Measurements from ENCODE around the gene DTWD2. TPM values are rescaled to one million over a fixed set of nuclear protein-coding genes. Genes with fewer than 3 reads are reported as not detected.
"Not testable (repeated sequence)": the region's sequence is repeated elsewhere in the genome, so short reads cannot be mapped to it uniquely, and the experiment has no call there.

Gene DTWD2
- total RNA-seq, 1 experiment from 2014 or later: 5.8 TPM

DNA sequence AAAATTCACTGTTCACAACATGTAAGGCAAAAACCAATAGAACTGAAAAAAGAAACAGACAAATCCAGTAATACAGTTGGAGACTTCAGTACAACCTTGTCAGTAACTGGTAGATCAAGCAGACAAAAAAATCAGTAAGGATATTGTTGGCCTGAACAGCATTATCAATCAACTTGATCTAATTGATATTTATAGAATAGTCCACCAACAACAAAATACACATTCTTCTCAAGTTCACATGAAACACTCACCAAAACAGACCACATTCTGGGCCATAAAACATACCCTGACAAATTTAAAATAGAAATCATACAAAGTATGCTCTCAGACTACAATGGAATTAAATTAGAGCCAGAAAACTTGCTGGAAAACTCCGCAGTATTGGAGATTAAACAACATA is 56.8 kb downstream of the DTWD2 start:
- H3K27me3 ChIP-seq (ENCODE audit: low read length): no peaks in the 10 kb centered on the region
- DNase-seq: no peak

DNA sequence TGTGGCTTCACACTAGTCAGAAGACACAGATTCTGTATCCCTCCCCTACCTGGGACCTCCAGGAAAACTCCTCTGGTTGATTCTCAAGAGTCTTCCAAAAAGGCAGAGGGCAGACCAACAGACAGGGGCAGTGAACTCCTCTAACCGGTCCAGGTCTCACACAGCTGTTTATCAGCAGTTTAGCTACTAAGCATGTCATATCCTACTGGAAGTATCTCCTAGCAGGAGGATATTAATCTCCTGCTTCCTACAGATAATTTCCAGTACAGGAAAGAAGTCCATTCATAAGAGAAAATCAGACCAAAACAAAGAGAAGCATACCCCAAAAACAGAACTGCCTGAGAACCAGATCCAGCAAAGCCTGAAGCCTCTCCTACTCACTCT is 64.3 kb downstream of the DTWD2 start:
- Histone ChIP-seq H2AFZ (ENCODE audit: low read length) (no peak overlapping the region), H3K9me3 (ENCODE audit: low read length) (no peaks in the 10 kb centered on the region), H3K9ac (ENCODE audit: low read length) (no peak overlapping the region), H4K20me1 (ENCODE audit: insufficient read depth, low read depth, low read length) (no peaks in the 10 kb centered on the region), H3K79me2 (ENCODE audit: low read length) (no peaks in the 10 kb centered on the region), H3K4me2 (ENCODE audit: low read depth, low read length, poor library complexity, severe bottlenecking) (no peak overlapping the region), H3K36me3 (ENCODE audit: insufficient read depth, low read length) (no peaks in the 10 kb centered on the region), H3K27ac (ENCODE audit: low read length) (no peak overlapping the region), H3K9me2 (replicated peaks; ENCODE audit: insufficient read depth, low read length) (no peaks in the 10 kb centered on the region), H3K4me3 (ENCODE audit: low read length) (no peak overlapping the region), H3K4me1 (ENCODE audit: low read length) (no peaks in the 10 kb centered on the region), H3K27me3 (ENCODE audit: low read length) (no peaks in the 10 kb centered on the region)
- DNase-seq: no peak

More for the DNA sequence above, 56.8 kb downstream of the DTWD2 start:
- Histone ChIP-seq H3K4me3 (ENCODE audit: low read length) (no peak overlapping the region), H3K27ac (ENCODE audit: low read length) (no peak overlapping the region), H3K9me3 (ENCODE audit: low read length) (no peaks in the 10 kb centered on the region), H3K4me2 (ENCODE audit: low read depth, low read length, poor library complexity, severe bottlenecking) (no peak overlapping the region), H4K20me1 (ENCODE audit: insufficient read depth, low read depth, low read length) (no peaks in the 10 kb centered on the region), H3K79me2 (ENCODE audit: low read length) (no peaks in the 10 kb centered on the region), H3K9ac (ENCODE audit: low read length) (no peak overlapping the region), H3K9me2 (replicated peaks; ENCODE audit: insufficient read depth, low read length) (no peaks in the 10 kb centered on the region), H3K4me1 (ENCODE audit: low read length) (no peaks in the 10 kb centered on the region), H2AFZ (ENCODE audit: low read length) (no peak overlapping the region), H3K36me3 (ENCODE audit: insufficient read depth, low read length) (no peaks in the 10 kb centered on the region)

DNA sequence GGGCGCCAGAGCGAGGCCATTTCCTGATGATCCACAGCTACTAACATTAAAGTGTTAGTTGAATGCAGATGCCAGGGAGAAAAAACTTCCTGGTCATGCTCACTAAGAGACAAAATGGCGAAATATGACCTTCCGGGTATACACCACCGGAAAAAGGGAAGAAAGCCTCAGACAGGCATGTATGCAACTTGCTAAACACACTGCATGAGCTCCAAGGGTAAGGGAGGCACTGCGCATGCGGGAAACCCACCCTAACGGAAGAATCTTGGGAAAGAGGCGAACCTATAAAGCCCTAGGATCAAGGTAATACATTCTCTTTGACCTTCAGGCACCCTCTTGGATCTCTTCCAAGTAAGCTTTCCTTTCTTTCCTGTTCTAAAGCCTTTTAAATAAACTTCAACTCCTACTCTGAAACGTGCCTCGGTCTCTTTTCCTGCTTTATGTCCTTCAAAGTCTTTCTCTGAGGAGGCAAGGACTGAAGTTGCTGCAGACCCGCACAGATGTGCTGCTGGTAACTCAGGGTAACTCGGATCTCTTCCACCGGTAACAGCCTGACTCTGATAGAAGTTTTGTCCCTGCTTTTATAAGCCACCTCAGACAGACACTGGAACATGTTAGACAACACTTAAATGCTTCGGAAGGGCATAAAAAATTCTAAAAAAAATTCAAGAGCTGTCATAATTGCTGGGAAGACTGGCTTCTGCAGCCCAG is 64.9 kb downstream of the DTWD2 start:
- Histone ChIP-seq H3K4me2 (ENCODE audit: low read depth, low read length, poor library complexity, severe bottlenecking) (no peak overlapping the region), H3K9ac (ENCODE audit: low read length) (no peak overlapping the region), H3K27ac (ENCODE audit: low read length) (no peak overlapping the region), H3K27me3 (ENCODE audit: low read length) (no peaks in the 10 kb centered on the region), H3K4me1 (ENCODE audit: low read length) (no peaks in the 10 kb centered on the region), H2AFZ (ENCODE audit: low read length) (no peak overlapping the region), H3K9me2 (replicated peaks; ENCODE audit: insufficient read depth, low read length) (no peaks in the 10 kb centered on the region), H3K9me3 (ENCODE audit: low read length) (no peaks in the 10 kb centered on the region), H3K4me3 (ENCODE audit: low read length) (no peak overlapping the region), H4K20me1 (ENCODE audit: insufficient read depth, low read depth, low read length) (no peaks in the 10 kb centered on the region), H3K36me3 (ENCODE audit: insufficient read depth, low read length) (no peaks in the 10 kb centered on the region), H3K79me2 (ENCODE audit: low read length) (no peaks in the 10 kb centered on the region)
- DNase-seq: no peak

DNA sequence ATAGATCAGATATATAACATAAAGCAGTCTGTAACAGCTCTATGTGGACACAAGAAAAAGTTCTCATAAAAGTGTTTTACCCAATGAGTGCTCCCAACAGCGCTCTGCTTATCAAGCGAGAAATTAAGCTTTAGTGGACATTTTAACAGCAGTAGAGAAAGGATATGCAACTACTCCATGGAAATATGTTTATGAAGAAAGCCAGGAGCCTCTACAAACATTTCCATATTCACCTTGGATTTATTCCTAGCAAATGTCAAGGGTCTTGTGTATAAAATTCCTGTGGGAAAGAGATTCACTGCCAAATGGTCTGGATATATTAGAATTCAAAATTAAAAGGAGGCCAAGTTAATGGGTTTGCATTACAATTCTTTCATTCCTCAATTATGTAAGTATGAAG is 66.5 kb downstream of the DTWD2 start:
- Histone ChIP-seq H3K9me3 (ENCODE audit: low read length) (no peaks in the 10 kb centered on the region), H3K27ac (ENCODE audit: low read length) (no peak overlapping the region), H4K20me1 (ENCODE audit: insufficient read depth, low read depth, low read length) (no peaks in the 10 kb centered on the region), H3K9ac (ENCODE audit: low read length) (no peak overlapping the region), H3K79me2 (ENCODE audit: low read length) (no peaks in the 10 kb centered on the region), H3K4me2 (ENCODE audit: low read depth, low read length, poor library complexity, severe bottlenecking) (no peak overlapping the region), H3K9me2 (replicated peaks; ENCODE audit: insufficient read depth, low read length) (no peaks in the 10 kb centered on the region), H3K27me3 (ENCODE audit: low read length) (no peaks in the 10 kb centered on the region), H3K36me3 (ENCODE audit: insufficient read depth, low read length) (no peaks in the 10 kb centered on the region), H3K4me1 (ENCODE audit: low read length) (no peaks in the 10 kb centered on the region), H3K4me3 (ENCODE audit: low read length) (no peak overlapping the region), H2AFZ (ENCODE audit: low read length) (no peak overlapping the region)
- no peak for DNase-seq

DNA sequence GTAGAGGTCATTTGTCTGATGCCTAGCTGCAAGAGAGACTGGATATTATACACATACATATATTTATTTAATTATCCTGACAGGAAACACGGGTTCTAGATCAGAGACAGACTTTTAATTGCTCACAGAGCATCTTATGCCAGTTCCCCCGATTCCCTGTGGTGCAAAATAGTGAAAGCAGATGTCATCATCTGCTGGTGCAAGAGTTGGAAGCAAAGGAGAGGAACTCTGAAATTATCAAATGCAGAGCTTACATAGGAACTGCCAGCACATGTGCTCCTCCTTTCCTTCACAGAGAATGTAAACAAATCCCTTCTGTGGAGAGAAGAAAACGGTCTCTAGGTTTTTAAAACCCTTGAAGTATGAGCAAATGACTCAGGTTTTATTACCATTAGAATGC is 69.3 kb downstream of the DTWD2 start:
- no peaks in the 10 kb centered on the region for H3K79me2 ChIP-seq (ENCODE audit: low read length)
- H3K27me3 ChIP-seq (ENCODE audit: low read length): no peaks in the 10 kb centered on the region
- H4K20me1 ChIP-seq (ENCODE audit: insufficient read depth, low read depth, low read length): no peaks in the 10 kb centered on the region
- H3K9me2 ChIP-seq (replicated peaks; ENCODE audit: insufficient read depth, low read length): no peaks in the 10 kb centered on the region
- no peaks in the 10 kb centered on the region for H3K4me1 ChIP-seq (ENCODE audit: low read length)
- no peaks in the 10 kb centered on the region for H3K9me3 ChIP-seq (ENCODE audit: low read length)
- no peaks in the 10 kb centered on the region for H3K36me3 ChIP-seq (ENCODE audit: insufficient read depth, low read length)
- no peak overlapping the region for H3K4me2 ChIP-seq (ENCODE audit: low read depth, low read length, poor library complexity, severe bottlenecking)
- H3K27ac ChIP-seq (ENCODE audit: low read length): no peak overlapping the region
- no peak overlapping the region for H2AFZ ChIP-seq (ENCODE audit: low read length)
- H3K4me3 ChIP-seq (ENCODE audit: low read length): no peak overlapping the region
- no peak for DNase-seq
- H3K9ac ChIP-seq (ENCODE audit: low read length): no peak overlapping the region

DNA sequence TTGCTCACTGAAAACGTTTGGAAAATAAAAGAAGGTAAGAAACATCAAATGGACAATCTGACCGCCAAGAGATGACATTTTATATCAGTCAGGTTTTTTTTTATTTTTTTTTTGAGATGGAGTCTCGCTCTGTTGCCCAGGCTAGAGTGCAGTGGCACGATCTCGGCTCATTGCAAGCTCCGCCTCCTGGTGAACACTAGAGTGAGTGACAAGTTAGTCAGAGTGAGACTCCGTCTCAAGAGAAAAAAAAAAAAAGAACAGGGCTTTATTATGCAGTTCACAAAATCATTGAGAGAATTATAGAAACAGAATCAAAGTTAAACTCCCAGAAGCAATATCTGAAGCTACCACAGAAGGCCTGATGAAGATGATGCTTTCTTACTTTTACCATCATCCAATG is 70.1 kb downstream of the DTWD2 start:
- Histone ChIP-seq H4K20me1 (ENCODE audit: insufficient read depth, low read depth, low read length) (no peaks in the 10 kb centered on the region), H3K4me3 (ENCODE audit: low read length) (no peak overlapping the region), H3K36me3 (ENCODE audit: insufficient read depth, low read length) (no peaks in the 10 kb centered on the region), H3K9me2 (replicated peaks; ENCODE audit: insufficient read depth, low read length) (no peaks in the 10 kb centered on the region), H3K27ac (ENCODE audit: low read length) (no peak overlapping the region), H3K4me2 (ENCODE audit: low read depth, low read length, poor library complexity, severe bottlenecking) (no peak overlapping the region), H3K4me1 (ENCODE audit: low read length) (no peaks in the 10 kb centered on the region), H2AFZ (ENCODE audit: low read length) (no peak overlapping the region), H3K27me3 (ENCODE audit: low read length) (no peaks in the 10 kb centered on the region), H3K79me2 (ENCODE audit: low read length) (no peaks in the 10 kb centered on the region), H3K9me3 (ENCODE audit: low read length) (no peaks in the 10 kb centered on the region), H3K9ac (ENCODE audit: low read length) (no peak overlapping the region)
- no peak for DNase-seq

DNA sequence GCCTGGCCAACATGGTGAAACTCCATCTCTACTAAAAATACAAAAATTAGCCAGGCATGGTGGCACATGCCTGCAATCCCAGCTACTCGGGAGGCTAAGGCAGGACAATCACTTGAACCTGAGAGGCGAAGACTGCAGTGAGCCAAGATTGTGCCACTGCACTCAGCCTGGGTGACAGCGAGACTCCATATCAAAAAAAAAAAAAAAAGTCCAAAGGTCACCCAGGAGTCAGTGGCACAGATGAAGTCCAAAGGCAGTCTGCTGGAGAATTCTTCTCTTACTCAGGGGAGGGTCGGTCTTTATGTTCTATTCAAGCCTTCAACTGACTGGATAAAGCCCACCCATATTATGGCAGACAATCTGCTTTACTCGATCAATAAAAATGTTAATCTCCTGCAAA is 80.8 kb downstream of the DTWD2 start:
- not testable (repeated sequence) for H3K4me2 ChIP-seq (ENCODE audit: low read depth, low read length, poor library complexity, severe bottlenecking); H3K4me1 ChIP-seq (ENCODE audit: low read length); H3K79me2 ChIP-seq (ENCODE audit: low read length); H3K9me3 ChIP-seq (ENCODE audit: low read length); H2AFZ ChIP-seq (ENCODE audit: low read length); H3K36me3 ChIP-seq (ENCODE audit: insufficient read depth, low read length); DNase-seq; H3K9ac ChIP-seq (ENCODE audit: low read length); H3K4me3 ChIP-seq (ENCODE audit: low read length); H3K27me3 ChIP-seq (ENCODE audit: low read length); H4K20me1 ChIP-seq (ENCODE audit: insufficient read depth, low read depth, low read length); H3K27ac ChIP-seq (ENCODE audit: low read length); H3K9me2 ChIP-seq (replicated peaks; ENCODE audit: insufficient read depth, low read length)

DNA sequence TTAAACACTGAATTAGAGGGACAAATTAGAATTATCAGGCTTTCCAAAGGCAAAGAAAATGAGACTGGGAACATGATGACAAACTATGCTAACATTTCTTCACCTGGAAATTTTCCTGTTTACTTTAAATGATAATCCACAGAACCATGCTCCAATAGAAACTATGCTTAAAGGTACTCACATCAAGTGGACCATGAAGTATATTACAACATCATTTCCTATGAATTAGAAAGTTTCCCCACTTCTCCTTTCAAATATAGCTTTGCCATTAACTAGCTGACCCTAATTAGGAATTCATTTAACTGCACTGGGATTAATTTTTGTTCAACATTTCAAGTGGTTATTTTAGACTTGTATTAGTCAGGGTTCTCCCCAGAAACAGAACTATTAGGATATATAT is 81.4 kb downstream of the DTWD2 start:
- no peak for DNase-seq
- Histone ChIP-seq H3K4me1 (ENCODE audit: low read length) (no peaks in the 10 kb centered on the region), H2AFZ (ENCODE audit: low read length) (no peak overlapping the region), H4K20me1 (ENCODE audit: insufficient read depth, low read depth, low read length) (no peaks in the 10 kb centered on the region), H3K9me2 (replicated peaks; ENCODE audit: insufficient read depth, low read length) (no peaks in the 10 kb centered on the region), H3K4me3 (ENCODE audit: low read length) (no peak overlapping the region), H3K79me2 (ENCODE audit: low read length) (no peaks in the 10 kb centered on the region), H3K27me3 (ENCODE audit: low read length) (no peaks in the 10 kb centered on the region), H3K9ac (ENCODE audit: low read length) (no peak overlapping the region), H3K4me2 (ENCODE audit: low read depth, low read length, poor library complexity, severe bottlenecking) (no peak overlapping the region), H3K36me3 (ENCODE audit: insufficient read depth, low read length) (no peaks in the 10 kb centered on the region), H3K9me3 (ENCODE audit: low read length) (no peaks in the 10 kb centered on the region), H3K27ac (ENCODE audit: low read length) (no peak overlapping the region)

DNA sequence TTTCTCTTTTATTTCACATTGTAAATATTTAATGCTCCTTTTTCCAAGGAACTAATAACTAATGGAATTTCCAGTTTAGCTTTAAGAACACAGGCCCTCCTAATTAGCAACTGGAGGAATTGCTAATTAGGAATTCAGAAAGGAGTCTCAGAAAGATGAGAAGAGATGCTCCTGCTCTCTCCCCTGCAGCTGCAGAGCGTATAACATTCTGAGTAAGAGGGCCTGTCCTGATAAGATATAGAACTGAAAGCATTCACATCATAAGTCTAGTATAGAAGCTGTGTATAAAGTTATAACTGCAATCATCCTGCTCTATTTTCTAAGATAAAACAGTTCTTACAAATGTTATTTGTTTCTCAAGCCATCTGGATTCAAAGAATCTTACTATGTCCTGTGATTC is 83.2 kb downstream of the DTWD2 start:
- no peak overlapping the region for H3K9ac ChIP-seq (ENCODE audit: low read length)
- DNase-seq: no peak
- no peak overlapping the region for H3K4me2 ChIP-seq (ENCODE audit: low read depth, low read length, poor library complexity, severe bottlenecking)
- H3K36me3 ChIP-seq (ENCODE audit: insufficient read depth, low read length): no peaks in the 10 kb centered on the region
- no peaks in the 10 kb centered on the region for H4K20me1 ChIP-seq (ENCODE audit: insufficient read depth, low read depth, low read length)
- no peaks in the 10 kb centered on the region for H3K27me3 ChIP-seq (ENCODE audit: low read length)
- H3K79me2 ChIP-seq (ENCODE audit: low read length): no peaks in the 10 kb centered on the region
- H3K27ac ChIP-seq (ENCODE audit: low read length): no peak overlapping the region
- no peak overlapping the region for H2AFZ ChIP-seq (ENCODE audit: low read length)
- H3K4me3 ChIP-seq (ENCODE audit: low read length): no peak overlapping the region
- H3K9me2 ChIP-seq (replicated peaks; ENCODE audit: insufficient read depth, low read length): no peaks in the 10 kb centered on the region
- no peaks in the 10 kb centered on the region for H3K9me3 ChIP-seq (ENCODE audit: low read length)
- H3K4me1 ChIP-seq (ENCODE audit: low read length): no peaks in the 10 kb centered on the region

All from Karpas-422 (cell line).